GM19238 (cell line): ENCODE measurements around the gene RAI1.
A peak's percentile ranks its signal among the peaks of the same experiment; 100 is the strongest.

Source experiments
- DNase-seq: peaks from one replicate; pipeline ENCODE4 v3.0.0; 2011; ENCODE audit warnings: low spot score; ENCODE audit not compliant: insufficient read length

RAI1 gene

DNA sequence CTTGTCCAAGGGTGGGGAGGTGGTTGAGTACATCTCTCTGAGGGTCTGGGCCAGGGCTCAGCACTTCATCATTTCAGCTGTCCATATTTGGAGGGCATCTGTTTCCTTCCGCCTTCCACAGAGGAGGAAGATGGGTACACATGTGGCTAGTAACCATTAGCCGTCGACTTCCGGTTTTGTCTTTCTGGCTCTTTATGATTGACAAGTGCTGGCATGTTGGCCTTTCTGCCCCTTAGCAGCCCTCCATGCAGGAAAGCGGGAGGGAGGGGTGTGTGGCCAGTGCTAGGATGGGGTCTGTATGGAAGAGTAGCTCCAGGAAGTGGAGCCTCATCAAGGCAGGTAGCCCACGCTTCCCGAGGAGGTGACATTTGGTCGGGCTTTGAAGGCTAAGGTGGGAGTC, 69.6 kb downstream of the RAI1 start:
- DNase-seq: peak; percentile 82

- DNase-seq: no peak
These were observed 70.3 kb downstream of the RAI1 start for GRCh38 chr17:17751489-17752088.

- peak; percentile 91 for DNase-seq
These were observed 71.0 kb downstream of the RAI1 start for GRCh38 chr17:17752089-17752820.

DNA sequence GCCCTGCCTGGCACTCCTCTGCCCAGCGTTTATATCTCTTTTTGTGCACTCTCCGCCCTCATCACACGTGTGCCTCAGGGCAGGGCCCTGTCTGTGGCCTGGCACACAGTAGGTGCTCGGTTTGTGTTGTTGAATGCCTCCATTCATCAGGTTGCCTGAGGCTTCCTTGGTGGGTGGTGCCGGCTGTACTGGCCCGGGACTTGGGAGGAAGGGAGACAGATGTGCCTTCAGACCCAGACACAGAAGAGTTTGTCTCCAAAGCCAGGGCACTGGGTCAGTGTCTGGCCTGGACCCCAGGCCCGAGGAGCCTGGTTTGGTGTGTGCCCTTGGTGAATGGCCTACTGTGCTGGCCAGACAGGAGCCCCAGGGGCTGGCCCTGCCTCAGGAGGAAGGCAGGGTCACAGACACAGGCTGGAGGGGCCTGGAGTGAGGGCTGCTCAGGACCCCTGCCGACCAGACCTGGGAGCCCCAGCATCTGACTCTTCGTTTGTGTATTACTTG, 71.6 kb downstream of the RAI1 start:
- no peak for DNase-seq

DNA sequence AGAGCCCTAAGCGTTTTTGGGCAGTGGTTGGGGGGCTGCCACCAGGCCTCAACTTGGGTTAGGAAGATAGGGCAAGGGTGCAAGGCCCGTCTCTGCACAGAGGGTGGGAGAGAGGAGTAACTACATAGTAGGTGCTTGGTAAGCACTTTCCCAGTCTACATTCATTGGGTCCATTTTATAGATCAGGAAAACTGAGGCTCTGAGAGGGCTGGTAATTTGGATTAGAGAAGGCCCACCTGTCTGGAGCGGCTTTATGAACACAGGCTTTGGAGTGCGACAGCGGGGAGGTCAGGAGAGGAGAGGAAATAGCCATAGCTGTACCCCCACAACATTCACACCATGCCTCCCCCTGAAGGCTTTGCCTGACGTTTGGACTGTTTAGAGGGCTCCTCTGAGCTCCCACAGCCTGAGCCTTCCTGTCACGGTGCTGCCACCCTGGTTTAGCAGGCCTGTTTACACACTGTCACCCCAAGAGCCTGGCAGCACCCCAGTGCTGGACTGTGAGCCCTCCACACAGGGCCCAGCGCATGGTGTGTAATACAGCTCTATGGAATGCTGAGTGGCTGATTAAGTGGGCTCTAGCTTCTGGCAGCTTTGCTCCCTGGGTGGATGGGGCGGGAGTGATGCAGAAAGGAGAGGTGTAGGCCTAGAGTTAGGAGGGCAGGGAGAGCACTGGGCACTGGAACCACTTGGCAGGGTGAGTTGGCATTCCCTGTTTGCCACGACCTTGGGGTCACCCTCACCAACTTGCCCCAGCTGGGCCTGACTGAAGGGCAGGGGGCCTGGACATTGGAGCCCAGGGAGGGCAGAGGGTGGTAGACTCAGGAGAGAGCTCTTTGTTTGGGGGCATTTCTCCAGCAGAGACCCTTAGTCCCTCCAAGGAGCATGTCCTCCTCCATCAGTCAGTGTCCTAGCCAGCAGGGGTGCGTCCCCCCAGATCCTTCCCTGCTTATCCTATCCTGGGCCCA, 73.7 kb downstream of the RAI1 start:
- DNase-seq: no peak

- no peak for DNase-seq
These were observed 74.5 kb downstream of the RAI1 start for GRCh38 chr17:17755715-17756114.

DNA sequence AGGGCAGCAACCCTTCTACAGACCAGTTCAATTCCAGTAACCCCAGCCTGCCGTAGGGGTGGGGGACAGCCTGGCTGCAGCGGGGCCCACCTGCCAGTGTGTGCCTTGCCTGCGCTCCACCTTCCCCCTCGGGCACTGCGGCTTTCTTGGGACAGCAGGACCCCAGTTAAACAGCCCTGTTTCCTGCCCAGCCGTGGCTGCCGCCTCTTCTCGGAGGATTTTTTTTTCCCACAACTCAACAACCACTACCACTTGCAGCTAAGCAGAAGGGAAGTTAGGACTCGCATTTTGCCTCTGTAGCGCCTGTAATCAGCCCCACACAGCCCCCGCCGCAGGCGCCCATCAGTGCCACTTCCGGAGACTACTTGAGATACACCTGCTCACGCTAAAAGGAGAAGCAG, 76.1 kb downstream of the RAI1 start:
- DNase-seq: no peak

- no peak for DNase-seq
These were observed 76.9 kb downstream of the RAI1 start for GRCh38 chr17:17757956-17758845.

DNA sequence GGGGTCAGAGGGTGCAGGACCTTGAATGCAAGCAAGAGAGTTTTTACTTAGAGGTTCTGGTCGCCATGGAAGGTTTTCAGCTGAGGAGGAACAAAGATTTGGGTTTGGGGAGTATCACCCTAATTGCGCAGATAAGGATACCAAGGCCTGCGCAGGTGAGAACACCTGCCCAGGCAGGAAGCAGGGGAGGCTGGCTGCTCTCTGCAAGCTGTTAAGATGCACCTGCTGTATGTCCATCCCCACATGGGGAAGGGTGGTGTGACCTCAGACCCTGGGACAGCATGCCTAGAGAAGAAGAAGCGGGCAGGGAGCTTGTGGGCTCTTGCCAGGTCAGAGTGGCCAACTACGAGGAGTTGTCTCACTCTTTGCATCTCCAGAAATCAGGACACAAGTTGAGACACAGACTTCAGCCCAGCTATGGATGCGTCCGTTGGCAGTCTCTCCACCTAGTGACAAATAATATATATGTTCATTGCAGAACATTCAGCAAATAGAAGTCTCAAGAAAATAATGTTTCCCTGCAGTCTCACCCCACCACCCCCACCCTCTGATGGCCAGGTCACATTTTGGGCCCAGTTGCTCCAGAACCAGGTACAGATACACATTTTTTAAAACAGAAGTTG, 77.8 kb downstream of the RAI1 start:
- DNase-seq: no peak

- no peak for DNase-seq
These were observed 79.1 kb downstream of the RAI1 start for GRCh38 chr17:17760350-17760749.

DNA sequence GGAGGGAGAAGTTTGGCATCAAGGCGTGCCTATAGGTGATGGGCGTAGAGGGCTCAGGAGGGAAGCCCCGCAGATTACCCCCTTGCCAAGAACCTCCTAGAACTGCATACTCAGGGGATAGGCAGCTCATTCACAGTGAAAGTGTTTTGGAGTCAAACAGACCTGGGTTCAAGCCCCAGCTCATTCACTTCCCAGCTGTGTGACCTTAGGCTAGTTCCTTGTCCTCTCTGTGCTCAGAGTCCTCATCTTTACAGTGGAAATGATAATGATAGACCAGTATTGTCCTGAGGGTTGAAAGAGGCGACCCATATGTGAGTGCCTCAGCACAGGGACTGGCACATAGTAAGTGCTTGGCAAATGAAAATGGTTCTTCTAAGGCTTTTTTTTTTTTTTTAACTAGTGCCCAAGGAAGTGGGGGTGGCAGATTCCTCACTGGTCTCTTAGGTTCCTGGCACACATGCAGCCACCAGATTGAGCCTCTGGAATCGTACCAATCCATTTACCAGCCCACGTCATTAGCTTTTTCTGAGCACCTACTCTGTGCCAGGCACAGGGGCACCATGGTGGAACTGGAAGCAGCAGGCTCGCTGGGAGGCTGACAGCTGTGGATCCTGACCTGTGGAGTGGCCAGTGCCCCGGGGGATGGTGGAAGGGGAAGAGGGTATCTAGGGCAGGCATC, 79.8 kb downstream of the RAI1 start:
- DNase-seq: no peak

DNA sequence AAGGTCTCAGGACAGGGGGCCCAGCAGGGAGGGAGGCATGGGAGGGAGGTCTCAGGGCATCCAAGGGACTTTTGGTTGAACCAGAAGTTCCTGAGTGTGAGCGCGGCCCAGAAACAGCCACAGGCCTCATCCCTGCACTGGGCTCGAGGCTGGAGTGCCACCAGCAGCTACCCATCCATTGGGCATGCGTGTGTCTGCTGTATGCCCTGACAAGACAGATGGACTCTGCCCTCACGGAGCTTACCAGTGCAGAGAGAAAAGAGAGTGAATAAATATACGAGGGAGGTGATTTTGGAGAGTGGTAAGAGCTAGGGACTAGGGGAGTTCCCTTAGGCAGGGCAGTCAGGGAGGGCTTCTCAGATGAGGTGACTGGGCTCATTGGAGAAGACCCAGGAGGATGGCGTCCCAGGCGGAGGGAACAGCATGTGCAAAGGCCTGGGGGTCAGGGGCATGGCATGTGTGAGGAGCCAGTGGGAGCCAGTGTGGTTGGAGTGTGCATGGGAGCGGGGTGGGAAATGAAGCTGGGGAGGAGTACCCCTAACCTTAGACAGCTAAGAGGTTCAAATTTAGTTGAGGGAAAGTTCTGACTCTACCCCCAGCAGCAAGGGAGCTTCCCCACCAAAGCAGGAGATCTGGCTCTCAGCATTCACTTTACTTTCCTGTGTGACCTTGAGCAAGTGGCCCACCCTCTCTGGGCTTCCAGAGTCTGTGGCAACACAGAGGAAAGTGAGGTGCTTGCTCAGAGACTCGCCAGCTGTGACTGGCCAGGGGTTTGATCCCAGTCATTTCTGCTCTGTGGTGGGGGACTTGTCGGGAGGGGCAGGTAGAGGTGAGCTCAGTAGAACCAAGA, 80.9 kb downstream of the RAI1 start:
- DNase-seq: no peak

GRCh38 chr17:17762744-17763105, 81.5 kb downstream of the RAI1 start:
- DNase-seq: no peak

DNA sequence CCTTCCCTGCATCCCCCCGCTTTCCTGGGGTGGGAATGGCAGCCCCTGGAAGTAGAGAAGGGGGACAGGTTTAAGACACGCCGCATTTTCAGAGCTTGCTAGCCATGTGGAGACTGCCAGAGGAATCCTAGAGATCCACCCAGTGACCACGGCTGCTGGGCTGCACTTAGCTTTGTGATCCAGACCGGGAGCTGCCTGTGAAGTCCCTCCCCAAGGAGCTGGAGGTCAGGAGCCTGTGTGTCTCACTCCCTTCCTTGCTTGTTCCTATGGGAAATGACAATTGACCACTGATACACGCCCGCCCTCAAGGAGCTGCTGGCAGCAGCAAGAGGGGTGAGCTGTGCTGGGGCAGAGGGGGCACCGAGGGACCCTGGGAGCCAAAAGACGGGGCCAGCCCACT, 81.9 kb downstream of the RAI1 start:
- DNase-seq: no peak

- DNase-seq: no peak
These were observed 82.5 kb downstream of the RAI1 start for GRCh38 chr17:17763734-17764133.

DNA sequence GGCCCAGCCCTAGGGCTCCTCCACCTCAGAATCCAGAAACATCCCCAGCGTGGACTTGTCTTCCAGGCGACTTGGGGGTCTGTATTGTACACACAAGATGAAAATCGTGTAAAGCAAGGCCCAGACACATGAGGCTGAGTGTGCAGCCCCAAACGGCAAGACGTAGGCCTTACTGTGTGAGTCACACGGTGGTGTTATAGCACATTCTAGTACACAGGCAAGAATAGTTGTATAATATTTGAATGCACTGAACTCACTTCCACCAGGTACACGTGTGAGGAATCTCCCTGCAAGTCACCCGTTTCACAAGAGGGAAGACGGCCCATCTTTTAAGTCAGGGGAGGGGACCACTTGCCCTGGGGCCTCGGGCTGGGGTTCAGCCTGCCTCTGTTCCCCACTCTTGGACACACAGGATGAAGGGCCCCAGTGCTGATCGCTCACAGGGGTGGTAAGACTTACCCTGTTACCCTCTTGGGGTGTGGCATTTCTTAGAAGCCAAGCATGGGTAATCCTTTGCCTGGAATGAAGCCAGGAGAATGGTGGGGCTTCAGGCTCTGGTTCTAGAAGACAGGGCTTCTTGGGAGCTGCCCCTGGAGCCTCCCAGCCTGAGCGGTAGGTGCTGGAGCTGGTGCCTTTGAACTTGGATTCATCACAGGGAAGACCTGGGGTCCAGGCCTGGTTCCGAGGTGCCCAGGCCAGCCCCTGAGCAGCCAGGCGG, 84.3 kb downstream of the RAI1 start:
- no peak for DNase-seq

- peak; percentile 75 for DNase-seq
These were observed 85.0 kb downstream of the RAI1 start for GRCh38 chr17:17766077-17766743.

DNA sequence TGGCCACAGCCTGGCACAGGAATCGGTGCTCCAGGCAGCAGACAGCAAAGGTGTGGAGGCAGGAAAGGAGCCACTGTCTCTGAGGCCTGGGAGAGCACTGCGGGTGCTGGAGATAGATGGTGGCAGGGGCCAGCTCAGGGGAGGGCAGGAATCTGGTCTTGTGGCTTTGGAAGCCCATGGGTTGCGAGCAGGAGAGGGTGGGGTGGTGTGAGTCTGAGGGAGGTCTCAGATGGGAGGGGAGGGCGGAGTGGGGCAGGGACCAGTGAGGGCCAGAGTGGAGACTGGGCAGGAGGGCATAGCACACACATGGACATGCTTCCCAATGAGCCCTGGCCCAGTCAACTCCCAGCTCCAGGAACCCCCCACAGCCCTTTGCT, 85.5 kb downstream of the RAI1 start:
- no peak for DNase-seq
